Stimulated activated CD4-positive, alpha-beta T cell treated with anti-CD3 and anti-CD28 coated beads, TNF-alpha, amount 100 ng/mL, for 4 hours (primary cell): ENCODE measurements around the gene CST9L.

Experiments used
- DNase-seq, 3 experiments: peaks; one replicate each; pipeline ENCODE4 v3.0.0-alpha.2; 2020; ENCODE audit warnings: low read depth in 3 of 3

The CST9L gene

DNA sequence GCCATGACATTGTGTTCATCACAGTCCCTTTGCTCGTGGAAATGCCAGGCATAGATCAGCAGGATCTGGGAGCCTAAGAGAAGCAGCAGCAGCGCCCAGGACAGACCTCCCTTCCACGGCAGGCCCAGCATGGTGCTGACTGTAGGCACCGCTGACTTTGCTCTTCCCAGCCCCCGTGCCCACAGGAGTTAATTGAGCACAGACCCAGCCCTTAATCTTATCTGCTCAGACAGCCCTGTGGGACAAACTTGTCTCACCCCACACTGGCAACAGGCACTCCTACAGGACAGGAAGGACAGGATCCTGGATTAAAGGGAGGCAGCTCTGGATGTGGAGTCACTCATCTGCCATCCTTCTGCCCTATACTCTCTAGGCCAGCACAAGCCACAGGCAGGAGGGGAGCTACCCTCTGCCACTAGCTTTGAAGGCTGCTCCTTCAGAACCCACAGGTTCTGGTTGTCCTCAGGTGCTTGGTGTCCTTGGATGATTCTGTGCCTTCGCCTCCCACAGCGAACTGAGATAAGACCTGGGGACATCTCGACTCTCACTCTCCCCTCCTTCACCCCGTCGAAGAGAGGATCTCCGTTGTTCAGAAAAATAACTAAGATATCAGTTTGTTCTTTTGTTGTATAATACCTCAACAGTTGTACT lies at the start of gene CST9L:
CST9L (minus strand) TSS at position 165 of the 651 bp plus-strand sequence; CDS start at position 131, 34 bp downstream.
- no peak for DNase-seq

GRCh38 chr20:23614163-23614562 lies 45.9 kb upstream of the CST9L start:
- no peak for DNase-seq

DNA sequence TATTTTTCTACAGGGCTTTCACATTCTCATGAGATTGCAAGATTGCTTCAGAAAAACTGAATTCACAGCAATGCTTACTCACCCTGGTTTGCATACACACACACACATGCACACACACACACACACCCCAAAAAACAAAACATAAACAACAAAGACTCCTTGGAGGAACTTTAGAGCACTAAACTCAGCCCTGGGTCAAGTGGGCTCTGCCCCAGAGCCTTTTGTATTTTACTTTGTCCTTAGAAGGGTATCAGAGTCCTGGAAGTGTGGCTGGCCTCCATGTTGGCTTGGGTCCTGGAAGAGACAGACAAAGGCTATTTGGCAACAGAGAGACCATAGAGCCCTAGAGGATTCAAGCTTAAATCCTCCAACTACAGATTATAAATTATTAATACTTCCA lies 45.4 kb upstream of the CST9L start:
- DNase-seq: no peak

- DNase-seq: no peak
Measured at GRCh38 chr20:23612396-23612795, 44.1 kb upstream of the CST9L start.

GRCh38 chr20:23609486-23610109 lies 41.3 kb upstream of the CST9L start:
- DNase-seq: no peak

GRCh38 chr20:23608251-23608846 lies 40.1 kb upstream of the CST9L start:
- no peak for DNase-seq

DNA sequence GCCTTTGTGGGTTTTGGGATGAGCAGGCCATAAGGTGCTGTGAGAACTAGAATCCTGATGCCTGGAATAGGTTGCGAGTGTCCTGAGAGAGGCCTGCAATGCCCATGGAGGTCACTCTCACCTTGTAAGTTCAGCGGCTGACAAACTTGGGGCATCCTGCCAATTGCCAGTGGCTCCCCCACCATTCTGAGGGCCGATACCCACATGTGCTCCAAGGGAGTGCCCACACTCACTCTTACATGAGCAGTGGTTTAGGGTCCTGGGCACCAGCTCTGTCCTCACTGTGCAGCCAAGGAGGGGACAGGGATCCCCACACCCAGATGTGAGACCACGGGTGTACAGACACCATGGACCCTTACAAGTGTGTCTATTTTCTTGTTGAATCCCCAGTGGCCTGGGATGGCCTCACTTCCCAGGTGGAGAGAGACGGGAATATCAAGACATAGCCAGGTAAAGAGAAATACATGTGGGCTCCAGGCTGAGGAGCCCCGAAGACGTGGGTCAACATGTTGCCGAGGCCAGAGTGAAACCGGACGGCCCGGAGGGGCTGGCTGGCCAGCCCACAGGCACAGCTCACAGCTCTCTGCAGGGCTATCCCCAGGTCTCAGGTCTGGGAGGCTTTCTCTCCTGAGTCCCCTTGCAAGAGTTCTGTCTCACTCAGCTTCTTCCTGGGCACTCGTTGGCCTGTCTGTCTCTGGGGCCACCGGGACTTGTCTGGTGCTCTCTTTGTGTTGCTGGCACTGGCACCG lies 39.4 kb upstream of the CST9L start:
- no peak for DNase-seq

GRCh38 chr20:23606652-23607049 lies 38.4 kb upstream of the CST9L start:
- peak; percentile 16 to 24 (median 19) for DNase-seq

DNA sequence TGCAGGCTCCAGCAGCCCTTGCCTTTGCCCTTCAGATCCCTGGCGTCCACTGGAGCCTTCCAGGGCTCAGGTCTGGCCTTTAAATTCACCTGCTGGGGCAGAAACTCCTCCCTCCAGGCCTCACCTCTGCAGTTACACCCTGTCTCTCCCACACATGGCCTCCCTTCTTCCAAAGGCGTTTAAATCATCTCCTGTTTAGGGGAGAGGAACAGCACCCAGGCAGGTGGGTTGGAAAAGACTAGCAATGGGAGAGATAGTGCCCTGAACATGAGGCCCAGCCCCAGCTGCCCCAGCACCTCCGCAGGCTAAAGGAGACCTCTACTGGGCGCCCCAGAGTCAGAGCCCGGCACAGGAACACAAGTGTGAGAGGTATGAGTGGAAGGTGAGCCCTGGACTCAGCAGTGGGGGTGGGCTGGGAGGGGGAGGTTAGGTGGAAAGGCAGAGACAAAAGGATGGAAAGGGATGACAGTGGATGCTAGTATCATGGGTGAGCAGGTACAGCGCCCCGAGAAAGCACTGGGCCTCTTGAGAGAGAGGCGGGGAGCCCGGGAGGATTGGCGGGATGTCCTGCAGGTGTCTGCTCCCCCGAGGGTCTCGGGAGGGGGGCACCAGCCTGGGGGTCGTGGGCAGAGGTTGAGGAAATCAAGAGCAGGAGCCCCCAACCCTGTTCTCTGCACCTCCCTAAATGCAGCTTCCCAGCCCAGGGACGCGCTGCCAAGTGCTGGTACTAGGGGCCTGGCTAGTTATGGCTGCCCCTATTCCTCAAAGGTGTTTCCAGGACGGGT lies 37.8 kb upstream of the CST9L start, which contains the start of gene CST9:
CST9 (minus strand) TSS at position 51 of the 785 bp plus-strand sequence. CDS start 53 bp downstream, outside the sequence.
- DNase-seq: no peak

- DNase-seq: no peak
Measured at GRCh38 chr20:23604306-23604705, 36.0 kb upstream of the CST9L start.

DNA sequence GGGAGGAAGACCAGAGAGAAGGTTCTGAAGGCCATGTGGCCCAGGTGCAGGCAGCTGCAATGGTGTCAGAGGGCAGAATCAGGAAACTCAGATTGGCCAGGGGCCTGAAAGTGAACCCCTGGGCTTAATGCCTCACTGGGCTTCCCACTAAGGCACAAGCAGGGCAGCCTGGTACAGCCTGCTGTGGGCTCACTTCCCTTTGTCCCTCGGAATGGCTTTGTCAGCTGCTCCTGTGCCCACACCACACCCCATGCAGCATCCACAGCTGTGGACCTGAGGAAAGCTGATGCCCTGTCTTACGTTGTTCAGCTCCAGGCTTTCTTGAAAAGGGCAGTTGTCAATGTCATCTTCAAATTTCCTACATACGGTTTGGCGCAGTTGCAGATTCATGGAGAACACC lies 35.0 kb upstream of the CST9L start:
- DNase-seq: no peak

DNA sequence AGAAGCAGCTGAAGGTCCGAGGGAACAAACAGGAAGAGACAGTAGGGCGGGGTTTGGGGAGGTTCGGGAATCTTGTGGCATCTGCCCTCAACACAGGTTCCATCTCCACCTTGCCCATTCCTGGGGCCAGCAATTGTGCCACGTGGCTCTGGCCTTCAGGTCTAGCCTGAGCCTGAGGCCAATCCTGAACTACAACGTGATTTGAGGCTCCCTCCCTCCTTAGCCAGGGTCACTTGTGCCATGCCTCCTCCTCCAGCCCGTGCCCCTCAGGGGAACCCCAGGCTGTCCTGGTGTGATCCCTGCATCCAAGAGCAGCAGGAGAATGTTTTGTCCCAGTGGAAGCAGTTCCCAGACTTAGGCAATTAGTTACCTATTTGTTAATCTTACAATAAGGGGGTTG lies 34.4 kb upstream of the CST9L start:
- DNase-seq: no peak

GRCh38 chr20:23602241-23602640 lies 34.0 kb upstream of the CST9L start:
- no peak for DNase-seq

DNA sequence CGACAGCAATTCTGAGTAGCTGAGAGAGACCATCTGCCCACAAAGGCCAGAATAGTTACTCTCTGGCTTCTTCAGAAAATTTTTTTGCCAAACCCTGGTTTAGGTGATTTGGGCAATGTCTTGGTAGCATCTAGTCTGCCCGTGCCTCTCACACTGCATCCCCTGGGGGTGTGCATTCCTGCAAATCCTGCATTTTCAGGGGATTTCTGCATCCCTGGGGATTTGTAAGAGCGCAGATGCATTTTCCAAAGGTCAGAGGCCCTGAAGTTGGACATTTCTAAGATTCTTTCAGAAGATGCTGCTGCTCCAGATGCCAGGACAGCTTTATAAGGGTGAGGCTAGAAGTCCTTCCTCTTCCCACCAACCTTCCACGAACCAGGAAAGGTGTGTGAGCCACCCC lies 33.4 kb upstream of the CST9L start:
- DNase-seq: no peak

- DNase-seq: no peak
Measured at GRCh38 chr20:23598481-23598880, 30.2 kb upstream of the CST9L start.

DNA sequence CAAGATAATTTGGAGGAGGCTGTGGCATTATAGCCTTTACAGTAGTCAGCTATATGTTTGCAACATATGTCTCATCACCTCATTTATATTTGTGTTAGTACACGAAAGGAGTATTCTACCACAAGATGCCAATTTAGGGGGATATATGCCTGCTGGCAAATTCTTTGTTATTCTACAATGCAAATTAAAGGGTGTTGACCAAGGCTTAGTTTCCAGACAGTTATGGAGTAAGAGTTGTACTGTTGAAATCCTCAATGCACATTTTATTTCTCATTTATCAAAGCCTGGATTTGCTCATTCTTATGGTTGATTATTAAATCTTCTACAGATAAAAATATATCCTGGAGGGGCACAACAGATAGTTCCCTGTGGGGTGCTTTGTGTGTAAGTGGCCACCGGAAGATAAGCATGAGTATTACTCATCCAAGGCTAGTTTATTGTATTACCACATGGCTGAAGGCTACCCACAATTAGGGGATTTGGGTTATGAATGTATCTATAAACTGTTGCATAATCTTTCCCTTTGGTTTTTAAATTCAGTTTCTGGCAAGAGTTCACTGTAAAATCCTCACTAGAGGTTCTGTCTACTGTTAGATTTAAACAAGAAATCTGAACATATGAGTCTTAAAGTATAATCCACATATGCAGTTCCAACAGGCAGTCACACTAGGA lies 28.4 kb upstream of the CST9L start:
- DNase-seq: no peak

GRCh38 chr20:23595941-23596340 lies 27.7 kb upstream of the CST9L start:
- DNase-seq: no peak

- DNase-seq: no peak
Measured at GRCh38 chr20:23588434-23589403, 20.4 kb upstream of the CST9L start.

GRCh38 chr20:23587631-23588030 lies 19.3 kb upstream of the CST9L start:
- DNase-seq: no peak
